Fibroblast of mammary gland (primary cell): Measurements from ENCODE around the gene CDT1.

Source experiments
- DNase-seq: peaks from one replicate; pipeline ENCODE4 v3.0.0-alpha.2; 2010; ENCODE audit warnings: low read depth
- H3K4me3 ChIP-seq: 2 replicates; pipeline ENCODE4 v1.5.1; 2011; ENCODE audit warnings: low read depth, mild to moderate bottlenecking, low read length, moderate library complexity; ENCODE audit not compliant: control insufficient read depth
- TF ChIP-seq, protein P1 (sequence below): conservative IDR thresholded peaks from 2 replicates; pipeline ENCODE4 v1.5.1; 2011; ENCODE audit warnings: low read depth, low read length, inconsistent platforms; ENCODE audit not compliant: control insufficient read depth, insufficient read depth

The CDT1 gene

DNA sequence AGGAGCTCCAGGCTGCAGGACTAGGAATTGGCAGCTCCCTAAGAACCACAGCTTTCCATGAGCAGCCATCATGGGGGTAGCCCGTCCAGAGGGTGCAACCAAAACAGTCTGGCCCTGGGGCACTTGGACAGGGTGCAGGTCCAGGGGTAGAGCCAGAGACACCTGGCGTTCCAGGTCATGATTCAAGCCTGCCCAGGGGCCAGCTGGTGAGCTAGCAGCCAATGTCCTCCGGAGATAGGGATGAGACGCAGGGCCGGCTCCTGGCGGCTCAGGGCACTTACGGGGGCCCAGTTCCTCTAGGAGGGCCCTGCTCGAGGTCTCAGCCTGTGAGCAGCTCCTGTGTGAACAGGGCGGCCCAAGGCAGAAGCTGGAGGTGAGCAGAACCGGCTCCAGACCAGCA lies 40.6 kb upstream of the CDT1 start:
- no peak overlapping the region for H3K4me3 ChIP-seq
- TF ChIP-seq, protein P1, sequence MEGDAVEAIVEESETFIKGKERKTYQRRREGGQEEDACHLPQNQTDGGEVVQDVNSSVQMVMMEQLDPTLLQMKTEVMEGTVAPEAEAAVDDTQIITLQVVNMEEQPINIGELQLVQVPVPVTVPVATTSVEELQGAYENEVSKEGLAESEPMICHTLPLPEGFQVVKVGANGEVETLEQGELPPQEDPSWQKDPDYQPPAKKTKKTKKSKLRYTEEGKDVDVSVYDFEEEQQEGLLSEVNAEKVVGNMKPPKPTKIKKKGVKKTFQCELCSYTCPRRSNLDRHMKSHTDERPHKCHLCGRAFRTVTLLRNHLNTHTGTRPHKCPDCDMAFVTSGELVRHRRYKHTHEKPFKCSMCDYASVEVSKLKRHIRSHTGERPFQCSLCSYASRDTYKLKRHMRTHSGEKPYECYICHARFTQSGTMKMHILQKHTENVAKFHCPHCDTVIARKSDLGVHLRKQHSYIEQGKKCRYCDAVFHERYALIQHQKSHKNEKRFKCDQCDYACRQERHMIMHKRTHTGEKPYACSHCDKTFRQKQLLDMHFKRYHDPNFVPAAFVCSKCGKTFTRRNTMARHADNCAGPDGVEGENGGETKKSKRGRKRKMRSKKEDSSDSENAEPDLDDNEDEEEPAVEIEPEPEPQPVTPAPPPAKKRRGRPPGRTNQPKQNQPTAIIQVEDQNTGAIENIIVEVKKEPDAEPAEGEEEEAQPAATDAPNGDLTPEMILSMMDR, result no peak
- no peak for DNase-seq

DNA sequence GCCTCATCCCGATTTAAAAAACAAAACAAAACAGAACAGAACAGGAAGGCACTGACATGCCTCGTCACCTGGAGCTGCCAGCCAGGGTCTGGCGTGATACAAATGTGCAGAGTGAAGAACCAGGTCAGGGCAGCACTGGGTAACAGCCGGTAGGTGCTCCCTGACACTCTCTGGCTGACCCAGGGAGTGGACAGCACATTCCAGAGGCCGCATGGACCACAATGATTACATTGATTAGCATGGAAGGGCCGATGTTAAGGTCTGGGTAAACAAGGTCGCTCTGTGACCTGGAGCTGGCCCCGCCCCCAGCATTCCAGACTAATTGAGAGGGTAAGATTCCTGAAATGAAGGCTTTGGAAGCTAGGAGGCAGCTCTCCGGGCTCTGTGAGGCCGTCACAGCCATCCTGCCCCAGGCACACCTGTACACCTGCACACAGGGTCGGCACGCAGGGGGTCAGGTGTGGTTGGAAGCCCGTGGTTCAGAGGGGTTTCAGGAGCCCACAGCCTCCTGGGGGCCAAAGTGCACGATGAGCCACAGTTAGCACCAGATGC lies 40.0 kb upstream of the CDT1 start:
- TF ChIP-seq, protein P1, result no peak
- H3K4me3 ChIP-seq, result no peak overlapping the region

DNA sequence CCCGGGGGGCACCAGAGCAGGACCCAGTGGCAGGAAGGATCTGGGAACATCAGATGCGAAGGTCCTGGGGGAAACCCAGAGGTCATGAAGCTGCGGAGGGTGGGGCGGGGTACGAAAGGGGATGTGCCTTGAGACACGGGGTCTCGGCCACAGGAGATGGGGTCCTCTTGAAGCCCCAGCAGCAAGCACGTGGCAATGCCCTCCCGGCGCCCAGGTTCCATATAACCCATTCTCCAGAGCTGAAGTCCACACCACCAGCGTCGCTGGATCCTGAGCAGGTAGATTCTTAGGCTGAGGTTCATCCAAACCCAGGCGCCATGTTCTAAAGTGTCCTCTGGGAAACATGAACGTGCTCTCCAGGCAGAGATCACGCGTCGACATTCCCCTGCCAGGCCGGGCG lies 39.5 kb upstream of the CDT1 start:
- H3K4me3 ChIP-seq, result no peak overlapping the region
- TF ChIP-seq, protein P1, result no peak
- DNase-seq, result no peak

More for the DNA sequence above, 40.0 kb upstream of the CDT1 start:
- no peak for DNase-seq

DNA sequence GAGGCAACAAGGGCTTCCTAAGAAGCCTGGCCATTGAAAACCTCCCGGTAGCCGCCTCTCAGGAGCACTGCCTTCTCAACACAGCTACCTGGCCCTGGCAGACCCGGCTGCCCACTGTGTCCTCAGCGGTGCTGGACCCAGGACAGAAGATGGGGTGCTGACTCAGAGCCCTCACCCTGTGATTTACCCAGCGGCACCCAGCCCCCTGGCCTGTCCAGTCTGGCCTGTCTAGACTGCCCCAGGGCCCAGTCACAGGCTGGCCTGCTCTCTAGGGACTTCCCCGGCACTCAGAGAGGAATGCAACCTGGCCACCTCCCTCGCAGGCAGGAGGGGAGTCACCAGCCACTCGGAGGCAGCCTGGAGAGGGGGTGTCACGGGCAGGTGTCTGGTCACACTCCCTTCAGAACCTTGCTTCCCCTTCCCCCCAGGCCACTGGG lies 38.7 kb upstream of the CDT1 start:
- TF ChIP-seq, protein P1, result no peak
- no peak overlapping the region for H3K4me3 ChIP-seq
- no peak for DNase-seq

DNA sequence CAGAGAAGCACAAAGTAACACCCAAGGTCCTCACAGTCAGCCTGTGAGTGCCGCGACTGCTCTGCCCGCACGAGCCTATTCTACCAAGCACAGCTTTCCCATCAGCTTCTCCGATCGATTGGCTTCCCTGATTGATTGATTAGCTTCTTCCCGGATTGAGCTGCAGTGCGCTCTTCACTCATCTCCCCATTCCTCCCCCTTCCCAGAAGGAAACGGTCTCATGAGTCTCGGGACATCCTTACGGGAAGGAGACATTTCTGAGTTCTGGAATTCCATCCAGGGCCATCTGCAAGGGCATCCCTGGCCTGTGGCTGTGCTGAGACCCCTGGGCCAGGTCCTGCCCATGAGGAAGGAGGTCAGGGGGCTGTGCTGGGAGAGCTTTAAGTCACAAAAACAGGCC lies 36.6 kb upstream of the CDT1 start:
- no peak for DNase-seq
- H3K4me3 ChIP-seq, result no peak overlapping the region
- TF ChIP-seq, protein P1, result no peak

DNA sequence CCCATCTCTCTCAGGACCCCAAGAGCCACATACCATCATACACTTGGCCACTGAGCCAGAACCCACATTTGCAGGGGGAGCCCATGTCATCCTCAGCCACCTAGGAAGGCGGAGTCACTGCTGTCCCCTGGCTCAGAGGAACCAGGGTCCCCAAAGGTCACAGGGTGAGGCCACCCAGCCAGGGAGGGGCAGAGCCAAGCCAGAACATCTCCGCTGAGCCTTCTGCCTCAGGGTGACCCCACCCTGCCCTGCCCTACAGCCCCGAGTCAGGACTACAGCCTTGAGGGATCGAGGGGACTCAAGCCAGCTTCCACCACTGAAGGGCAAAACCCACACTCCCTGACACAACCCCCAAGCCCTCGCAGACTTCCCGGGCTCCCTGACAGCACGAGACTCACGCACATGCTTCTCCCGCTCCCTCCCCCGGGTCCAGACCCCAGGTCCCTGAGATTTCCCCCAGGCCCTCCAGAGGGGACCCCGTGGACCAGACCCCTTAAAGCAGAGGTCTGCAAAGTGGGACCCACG lies 36.0 kb upstream of the CDT1 start:
- no peak for DNase-seq
- TF ChIP-seq, protein P1, result no peak
- H3K4me3 ChIP-seq, result no peak overlapping the region
